Measurements from ENCODE around the gene ZNF496.

GRCh38 chr1:247295274-247295684, 36.4 kb downstream of the ZNF496 start:
- TF ChIP-seq CTCF (IDR thresholded peaks at IDR 0.05; ENCODE audit: low read length) (no peak), EZH2 (IDR thresholded peaks at IDR 0.05; ENCODE audit: borderline replicate concordance, low read length) (no peak)
